C4-2B (cell line): ENCODE results near the gene ABHD17C.
"Not testable (repeated sequence)": the region's sequence is repeated elsewhere in the genome, so short reads cannot be mapped to it uniquely, and the experiment has no call there.

Source experiments
- CTCF ChIP-seq: fragments of 450-650 bp; conservative IDR thresholded peaks from 2 replicates; pipeline ENCODE4 v1.5.1; 2017; ENCODE audit warnings: mild to moderate bottlenecking
- ZFX ChIP-seq: fragments of 450-650 bp; IDR thresholded peaks from 2 replicates; pipeline ENCODE4 v1.6.1; 2017

- not testable (repeated sequence) for TF ChIP-seq CTCF, ZFX
Measured at GRCh38 chr15:80763235-80763634, 68.1 kb downstream of the ABHD17C start.
